NCI-H1694 treated with DMSO at 0.1 percent for 48 hours (cell line): ENCODE results near the gene TTC7B.

Source experiments
- DNase-seq: peaks from one replicate; lab custom pipeline; 2025; lab: John Stamatoyannopoulos, UW

TTC7B gene

DNA sequence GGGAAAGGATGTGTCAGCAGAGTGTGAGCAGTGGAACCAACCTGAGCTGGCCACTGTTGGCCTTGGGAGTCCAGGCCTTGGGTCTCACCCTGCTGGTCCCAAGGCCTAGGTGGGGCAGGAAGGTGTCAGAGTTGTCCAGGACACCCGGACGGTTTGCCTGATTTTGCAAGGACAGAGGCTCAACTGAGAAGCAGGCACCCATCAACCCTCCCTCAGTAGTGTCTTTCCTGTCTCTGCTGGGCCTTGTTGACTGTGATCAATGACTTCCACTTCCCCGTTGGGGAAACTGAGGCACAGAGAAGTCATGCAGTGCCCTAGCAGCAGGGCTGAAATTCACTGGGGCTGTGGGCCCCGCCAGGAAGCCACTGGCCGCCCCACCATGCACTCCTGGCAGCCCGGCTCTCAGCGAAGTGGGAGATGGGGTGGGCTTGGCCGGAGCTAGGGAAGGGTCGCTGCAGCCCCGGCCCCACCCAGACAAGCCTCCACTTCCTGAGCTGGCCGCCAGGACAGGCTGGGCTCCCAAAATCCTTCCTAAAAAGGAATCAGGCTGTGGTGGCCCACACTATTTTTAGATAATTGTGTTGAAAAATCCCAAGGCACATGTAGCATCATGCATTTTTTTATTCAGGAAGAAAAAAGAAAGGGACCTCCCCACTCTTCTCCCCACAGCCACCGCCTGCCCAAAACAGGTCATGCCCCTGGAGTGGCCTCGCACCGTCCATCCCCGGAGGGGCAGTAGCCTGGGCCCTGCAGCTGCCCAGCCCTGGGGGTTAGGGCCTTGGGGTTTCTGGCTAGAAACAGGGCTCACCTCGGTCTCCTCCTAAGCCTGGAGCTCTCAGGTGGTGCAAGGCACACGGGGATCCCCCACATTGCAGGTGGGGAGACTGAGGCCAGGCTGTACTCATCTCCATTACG is 292.0 kb downstream of the TTC7B start:
- DNase-seq = no peak

DNA sequence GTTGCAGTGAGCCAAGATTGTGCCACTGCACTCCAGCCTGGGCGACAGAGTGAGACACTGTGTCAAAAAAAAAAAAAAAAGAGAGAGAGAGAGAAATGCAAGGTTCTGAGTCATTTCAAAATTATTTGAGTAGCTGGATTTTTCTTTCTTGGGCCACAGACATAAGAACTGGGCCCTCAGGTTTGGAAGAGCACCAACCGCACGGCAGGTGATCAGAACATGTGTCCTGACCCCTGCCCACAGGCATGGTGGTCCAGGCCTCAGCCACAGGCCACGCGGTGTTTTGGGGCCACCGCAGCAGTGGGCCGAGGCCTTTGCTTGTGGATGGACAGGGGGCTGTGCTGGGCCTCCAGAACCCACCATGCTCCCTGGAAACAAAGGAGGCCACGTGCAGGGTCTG is 292.7 kb downstream of the TTC7B start:
- no peak for DNase-seq

DNA sequence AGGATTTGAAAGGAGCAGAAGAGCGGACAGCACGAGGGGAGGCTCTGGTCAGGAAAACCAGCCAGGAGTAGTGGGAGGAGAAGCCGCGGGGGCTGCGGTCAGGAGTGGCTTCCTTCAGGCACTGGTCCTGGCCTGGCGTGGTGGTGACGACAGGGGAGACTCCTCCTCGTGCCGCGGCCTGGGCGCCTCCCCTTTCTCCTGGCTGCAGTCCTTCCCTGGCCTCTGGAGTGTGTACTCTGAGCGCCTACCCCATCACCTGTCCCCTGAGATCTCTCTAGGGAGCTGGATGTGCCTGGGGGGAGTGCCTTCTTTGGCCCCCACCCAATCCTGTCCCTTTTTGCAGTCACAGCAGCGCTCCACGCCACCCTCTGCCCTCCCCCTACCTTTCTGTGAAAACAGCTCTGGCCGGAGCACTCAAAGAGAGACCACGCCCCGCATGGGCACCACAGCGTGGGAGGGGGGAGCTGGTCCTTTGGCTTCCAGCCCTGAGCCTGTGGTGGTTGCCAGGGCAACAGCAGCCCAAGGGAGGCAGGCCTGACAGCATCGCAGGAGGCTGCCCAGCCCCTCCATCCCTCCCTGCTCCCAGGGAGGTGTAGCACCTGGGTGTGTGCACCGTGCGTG is 293.5 kb downstream of the TTC7B start:
- peak; percentile 83 for DNase-seq

DNA sequence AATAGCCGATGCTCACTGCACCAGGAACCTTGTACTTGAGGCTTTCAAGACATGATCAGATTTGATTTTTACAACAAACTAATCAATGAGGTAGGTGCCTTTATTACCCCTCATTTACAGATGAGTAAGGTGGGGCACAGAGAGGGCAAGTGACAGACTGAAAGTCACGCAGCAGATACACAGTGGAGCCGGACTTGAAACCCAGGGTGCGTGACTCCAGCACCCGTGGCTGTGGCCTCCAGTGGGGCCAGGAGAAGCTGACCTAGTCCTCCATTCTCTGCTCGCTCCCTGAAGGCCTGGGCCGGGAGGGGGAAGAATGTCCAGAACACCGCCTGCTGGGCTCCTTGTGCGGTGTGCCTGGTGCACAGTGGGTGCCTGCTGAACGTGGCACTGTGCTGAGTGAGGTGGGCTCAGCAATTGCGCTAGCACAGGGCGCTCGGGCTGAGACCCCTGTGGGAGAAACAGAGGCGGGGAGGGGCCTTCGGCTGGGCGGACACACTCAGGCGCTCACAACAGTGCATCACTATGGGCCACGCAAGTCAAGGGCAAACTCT is 294.2 kb downstream of the TTC7B start:
- no peak for DNase-seq

DNA sequence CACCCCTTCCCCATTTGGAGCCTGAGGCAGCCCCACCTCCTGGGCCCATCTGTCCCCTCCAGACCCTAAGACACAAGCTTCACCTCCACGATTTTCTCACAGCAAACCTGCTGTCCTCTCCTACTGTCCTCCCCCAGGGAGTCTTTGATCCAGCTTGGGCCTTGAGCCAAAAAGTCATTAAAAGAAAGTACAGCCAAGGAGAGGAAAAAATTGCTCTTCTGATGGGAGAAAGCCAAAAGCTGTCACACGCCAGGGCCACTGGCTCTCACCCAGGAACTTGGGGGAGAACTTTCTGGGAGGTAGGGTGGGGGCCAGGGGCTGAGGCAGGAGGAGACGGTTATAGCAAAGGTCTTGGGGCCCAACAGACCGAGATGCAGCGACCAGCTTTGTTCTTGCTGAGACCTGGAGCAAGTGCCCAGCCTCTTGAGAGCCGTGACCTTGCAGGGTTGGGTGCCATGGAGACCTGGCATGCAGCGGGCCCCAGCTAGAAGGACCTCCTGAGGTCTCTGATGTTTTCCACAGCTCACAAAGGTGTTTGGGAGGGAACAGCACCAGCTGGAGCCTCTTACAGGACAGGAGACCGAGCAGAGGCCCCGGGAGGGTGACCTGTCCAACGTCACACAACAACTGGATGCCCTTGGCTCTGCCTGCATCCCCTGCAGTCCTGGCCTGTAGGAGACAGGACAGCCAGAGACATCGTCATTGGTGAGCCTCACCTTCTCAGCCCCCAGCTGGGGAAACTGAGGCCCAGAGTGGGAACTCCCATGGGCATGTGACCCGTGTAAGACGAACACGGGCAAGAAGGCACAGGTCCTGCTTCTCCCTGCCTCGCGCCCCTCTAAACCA is 294.9 kb downstream of the TTC7B start:
- DNase-seq = no peak

DNA sequence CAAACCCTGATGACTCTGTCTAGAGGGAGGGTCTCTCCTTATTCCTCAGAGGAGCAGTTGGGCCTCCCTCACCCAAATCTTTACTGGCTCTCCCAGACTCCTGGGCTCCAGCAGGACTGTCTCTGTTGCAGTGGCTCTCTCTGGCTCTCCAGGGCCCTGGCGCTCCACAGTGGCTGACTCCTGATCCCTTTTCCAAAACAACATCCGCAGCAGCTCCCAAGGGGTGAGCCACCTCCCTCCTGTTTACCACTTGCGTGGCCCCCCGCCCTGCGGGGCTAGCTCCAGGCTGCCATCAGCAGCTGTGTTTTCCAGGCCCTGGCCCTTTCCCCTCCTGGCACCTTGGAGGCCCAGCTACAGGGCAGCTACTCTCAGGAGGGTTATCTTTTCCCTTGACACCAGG is 295.9 kb downstream of the TTC7B start:
- no peak for DNase-seq

DNA sequence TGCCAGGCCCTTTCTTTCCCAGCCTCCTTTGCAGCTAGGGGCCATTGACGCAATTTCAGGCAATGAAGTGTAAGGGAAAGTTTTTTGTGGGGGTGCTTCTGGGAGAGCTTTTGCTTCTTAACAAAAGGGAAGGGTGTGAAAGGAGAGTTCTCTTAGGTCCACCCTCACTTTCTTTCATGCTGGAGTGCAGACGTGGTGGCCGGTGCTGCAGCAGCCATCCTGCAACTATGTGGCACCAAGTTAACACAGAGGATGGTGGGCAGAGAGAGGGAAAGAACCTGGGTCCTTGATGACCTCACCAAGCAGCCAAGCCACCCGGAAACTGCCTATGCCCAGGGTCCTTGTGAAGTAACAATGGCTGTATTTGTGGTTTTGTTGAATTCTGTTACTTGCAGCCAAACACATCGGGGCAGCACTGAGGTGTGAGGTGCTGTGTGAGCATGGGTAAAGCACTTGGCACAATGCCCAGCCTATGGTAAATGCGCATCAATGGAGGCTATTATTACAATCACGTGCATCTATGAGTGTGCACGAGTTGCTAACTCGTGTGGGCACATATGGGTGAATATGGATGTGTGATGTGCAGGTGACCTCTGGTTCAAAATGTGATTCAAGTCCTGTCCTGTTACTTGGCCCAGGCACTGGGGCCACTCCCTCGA is 296.8 kb downstream of the TTC7B start:
- no peak for DNase-seq

DNA sequence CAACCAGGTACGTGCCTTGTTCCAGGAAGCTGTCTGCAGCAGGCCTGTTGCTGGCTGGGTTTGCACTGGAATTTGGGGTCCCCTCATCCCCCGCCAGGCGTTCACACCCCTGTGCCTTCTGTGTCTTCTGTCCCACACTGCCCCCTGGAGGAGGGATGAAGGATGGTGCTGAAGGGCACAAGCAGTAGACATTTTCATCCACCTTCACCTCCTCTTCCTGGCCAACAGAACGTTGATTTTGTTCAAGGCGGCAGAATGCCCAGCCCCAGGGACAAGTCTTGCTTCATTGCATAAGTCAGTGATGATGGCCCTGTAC is 297.3 kb downstream of the TTC7B start:
- DNase-seq = peak; percentile 39

DNA sequence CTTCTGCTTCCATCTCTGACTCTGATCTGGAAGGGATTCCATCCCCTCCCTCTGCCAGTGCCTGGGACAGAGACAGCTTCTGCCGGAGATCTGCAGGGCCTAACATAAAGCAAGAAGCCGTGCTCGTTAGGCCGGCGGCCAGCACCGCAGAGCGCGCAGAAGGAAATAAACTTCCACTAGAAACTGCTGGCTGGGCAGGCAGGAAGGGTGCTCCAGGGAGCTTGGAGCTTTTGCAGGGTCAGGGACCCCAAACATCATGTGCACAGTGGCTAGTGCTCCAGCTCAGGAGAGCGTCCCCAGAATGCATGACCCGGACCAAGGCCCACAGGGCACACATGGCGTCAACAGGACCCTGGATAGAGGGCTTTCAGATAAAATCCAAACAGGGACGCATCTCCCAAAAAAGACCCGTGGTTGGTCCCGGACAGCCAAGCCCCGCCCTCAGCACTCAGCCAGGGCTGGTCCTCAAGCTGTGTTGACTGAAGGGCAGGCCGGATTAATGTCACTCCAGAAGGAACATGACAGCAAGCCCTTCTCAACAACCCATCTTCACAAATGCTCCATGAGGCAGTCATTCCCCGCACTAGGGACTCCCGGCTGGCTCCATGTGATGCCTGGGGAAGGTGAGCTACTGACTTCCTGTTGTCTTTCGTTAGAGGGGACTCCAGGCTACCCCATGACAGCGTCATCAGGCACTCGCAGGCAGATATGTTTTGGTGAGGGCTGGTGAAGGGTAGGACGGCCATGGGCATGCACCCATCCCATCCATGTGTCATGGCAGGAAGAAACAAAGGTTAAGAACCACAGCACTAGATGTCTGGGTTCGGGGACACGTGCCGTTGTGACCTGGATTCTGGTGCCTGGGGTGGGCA is 297.9 kb downstream of the TTC7B start:
- DNase-seq = no peak

DNA sequence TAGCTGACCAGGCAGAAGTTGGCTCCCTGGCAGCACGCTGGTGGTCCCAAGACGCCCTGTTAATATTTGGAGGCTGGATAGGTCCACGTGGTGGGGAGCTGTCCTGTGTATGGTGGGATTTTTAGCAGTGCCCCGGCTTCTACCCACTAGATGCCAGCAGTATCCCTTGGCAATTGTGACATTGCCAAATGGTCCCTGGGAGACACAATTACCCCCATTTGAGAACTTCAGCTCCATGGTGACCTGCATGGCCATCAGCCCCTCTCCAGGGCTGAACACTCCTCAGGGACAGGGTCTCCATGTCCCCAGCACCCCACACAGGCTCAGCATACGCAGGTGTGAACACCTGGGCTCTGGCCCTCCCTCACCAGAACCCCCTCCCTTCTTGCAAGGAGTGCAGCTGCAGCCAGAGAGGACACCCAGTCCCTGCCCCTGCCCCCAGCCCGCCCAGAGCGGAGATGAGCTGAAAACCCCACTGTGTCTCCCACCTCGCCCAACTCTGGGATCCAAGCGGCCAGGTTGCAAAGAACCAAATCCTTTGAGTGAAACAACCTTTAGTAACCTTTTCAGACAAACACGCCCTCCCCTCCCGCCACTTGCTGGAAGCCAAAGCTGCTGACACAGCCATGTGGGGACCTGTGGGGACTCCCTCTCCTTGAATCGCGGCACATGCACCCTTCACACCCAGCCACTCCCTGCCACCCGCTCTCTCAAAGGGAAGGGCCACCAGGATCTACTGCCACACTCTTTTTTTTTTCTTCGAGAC is 299.0 kb downstream of the TTC7B start:
- no peak for DNase-seq

DNA sequence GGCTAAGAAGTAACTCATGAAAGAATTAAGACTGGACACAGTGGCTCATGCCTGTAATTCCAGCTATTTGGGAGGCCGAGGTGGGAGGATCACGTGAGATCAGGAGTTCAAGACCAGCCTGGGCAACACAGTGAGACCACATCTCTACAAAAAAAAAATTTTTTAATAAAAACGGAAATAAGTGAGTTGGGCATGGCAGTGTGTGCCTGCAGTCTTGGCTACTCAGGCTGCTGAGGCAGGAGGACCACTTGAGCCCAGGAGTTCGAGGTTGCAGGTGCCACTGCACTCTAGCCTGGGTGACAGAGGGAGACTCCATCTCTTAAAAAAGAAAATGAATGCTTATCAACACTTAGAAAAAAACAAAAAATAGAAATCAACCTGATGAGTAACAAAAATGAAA is 301.7 kb downstream of the TTC7B start:
- DNase-seq = no peak

DNA sequence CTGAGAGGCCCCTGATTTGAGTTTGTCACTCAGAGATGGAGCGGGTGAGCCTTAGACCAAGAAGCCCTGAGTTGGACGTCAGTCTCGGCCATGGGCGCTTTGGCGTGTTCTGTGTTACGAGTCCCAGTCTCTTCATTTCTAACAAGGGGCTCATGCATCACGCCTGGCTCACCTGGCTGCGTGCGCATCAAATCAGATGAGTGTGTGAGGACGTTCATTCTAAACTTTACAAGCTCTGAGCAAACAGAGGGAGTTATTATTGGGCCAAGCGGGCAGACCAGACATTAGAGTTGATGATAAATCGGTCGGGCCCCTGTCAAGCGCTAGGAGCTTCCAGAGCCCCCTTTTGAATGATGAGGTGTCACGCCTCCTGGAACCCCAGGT is 302.2 kb downstream of the TTC7B start:
- no peak for DNase-seq

DNA sequence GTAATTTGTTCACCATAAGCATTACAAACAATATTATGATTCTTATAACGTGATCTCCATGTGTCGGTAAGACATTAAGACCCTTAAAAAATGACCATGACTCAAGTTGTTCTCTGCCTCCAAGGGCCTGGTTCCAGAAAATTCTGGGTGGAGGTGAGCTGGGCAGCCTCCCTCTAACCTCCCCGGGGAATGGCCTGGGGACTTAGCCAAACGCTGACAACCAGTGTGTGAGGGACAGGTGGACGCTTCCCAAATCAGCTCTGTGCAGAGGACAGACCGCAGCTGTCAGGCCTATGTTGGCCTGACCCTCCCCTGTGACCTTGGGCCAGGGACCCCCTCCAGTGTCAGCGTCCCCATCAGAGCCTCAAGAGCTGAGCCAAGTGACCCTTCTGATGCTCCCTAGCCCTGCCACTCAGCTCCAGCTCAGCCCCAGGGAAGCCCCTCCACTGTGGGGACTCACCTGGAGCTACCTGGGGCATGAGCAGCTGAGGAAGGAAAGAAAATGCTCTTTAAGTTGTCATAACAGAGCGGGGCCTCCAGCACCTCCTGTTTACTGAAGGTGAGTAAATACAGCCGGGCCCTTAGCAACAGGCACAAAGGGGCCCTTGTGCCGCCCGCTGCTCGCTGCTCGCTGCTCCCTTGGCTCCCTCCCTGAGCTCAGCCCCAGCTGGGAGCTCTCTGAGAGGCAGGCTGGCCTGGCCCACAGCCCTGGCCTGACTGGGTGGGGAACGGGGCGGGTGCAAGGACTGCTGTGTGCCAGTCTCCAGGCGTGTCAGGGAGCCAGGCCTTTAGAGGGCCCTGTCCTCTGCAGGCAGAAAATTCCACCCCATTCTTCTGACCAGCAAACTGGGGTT is 302.8 kb downstream of the TTC7B start:
- DNase-seq = peak; percentile 93

DNA sequence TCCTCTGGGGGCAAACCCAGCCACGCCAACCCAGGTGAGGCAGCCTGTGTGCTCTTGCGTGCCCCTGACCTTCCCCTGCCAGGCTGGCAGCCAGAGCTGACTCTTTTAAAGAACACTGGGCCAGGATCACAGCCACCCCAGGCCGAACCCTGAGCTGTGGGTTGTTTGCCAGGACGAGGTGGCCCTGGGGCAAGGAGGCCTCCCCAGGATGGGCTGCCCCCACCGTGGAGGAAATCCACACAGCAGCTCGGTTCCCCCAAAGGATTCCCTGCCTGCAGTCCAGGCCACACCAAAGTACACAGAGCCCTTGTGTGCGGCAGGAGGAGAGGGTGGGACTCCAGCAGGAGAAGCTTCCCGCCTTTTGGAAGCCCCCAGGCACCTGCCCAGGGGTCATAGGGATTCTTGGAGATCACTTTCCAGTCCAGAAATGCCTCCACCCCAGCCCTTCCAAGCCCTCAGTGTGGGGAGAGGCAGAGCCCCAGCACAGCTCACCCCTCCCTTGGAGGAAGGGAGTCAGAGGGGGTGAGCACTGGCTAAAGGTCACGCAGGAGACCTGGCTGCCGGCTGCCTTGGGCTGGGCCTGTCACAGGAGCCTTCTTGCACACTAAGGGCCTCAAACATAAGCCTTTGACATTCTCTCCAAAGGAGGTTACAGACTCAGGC is 303.8 kb downstream of the TTC7B start:
- no peak for DNase-seq

DNA sequence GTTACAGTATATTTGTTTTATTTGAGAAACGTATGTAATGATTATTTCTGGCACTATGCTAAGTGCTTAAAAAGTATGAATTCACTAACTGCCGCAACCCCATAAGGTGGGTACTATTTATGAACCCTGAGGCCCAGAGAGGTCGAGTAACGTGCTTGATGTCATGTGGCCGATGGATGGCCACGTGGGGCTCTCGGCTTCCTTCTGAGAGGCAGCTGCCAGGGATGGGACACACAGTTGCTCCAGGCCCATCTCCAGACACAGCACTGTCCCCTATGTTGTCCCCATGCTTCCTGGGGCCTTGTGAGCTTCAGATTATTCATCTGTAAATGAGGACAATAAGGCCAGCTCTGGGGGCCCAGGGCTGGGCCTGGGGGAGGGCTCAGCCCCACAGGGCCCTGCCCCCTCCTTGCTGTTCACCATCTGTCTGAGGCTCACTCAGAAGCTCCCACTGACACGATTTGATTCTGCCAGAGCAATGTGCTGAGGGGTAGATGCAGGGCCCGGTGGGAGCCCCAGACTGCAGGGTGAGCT is 304.4 kb downstream of the TTC7B start:
- peak; percentile 79 for DNase-seq

DNA sequence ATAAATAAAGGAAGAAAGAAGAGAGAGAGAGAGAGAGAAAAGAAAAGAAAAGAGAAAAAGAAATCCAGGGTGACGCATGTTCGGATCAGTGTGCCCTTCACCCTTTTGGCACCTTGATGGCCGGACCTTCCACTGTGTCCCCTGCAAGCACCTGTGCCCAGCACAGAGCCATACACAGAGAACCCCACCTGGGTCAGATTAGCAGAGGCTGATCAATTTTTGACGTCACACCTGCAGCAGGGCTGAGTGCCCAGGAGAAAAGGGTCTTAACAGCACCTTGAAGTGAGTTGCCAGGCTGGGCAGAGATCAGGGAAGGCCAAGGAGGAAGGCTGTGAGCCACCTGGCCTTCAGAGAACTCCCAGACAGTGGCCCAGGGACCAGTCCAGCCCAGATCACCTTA is 305.0 kb downstream of the TTC7B start:
- no peak for DNase-seq

DNA sequence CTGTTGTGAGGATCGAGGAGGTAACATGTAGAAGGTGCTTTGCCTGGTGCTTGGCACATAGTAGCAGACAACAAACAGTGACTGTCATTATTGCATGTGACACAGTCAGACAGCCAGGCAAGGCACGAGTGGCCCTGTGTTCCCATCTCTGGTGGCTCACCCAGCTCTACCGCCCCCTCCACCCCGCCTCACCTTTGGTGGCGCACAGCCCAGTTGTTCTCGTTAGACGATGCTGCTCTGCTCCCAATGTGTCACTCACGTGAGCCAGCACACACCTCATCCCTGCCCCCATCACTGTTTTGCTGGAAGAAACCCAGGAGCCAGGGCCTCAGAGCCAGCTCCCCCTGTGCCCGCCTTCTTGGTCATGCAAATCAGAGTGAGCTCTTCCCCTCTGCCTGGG is 306.1 kb downstream of the TTC7B start:
- peak; percentile 32 for DNase-seq

DNA sequence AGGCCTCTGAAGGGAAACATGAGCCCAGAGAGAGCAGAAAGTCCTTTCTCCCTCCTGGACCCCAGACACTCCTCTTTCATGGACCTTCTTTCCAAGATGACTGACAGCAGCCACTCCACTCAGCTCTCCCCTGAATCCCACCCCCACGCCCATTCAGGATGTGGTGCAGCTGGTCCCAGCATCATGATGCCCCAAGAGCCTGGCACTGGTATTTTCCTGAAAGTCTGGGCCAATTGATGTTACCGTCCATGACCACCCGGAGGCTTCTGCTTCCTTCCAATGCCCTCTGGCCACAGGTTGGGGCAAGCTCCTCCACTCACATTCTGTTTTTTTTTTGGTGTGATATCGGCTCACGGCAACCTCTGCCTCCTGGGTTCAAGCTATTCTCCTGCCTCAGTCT is 306.8 kb downstream of the TTC7B start:
- DNase-seq = peak; percentile 21
